SK-N-SH (cell line): Measurements from ENCODE around the gene BMPR1A.

Experiments
- CTCF ChIP-seq: fragments of 200-600 bp; sonication (generic); IDR thresholded peaks from 2 replicates; pipeline ENCODE4 v1.6.1; 2017; ENCODE audit warnings: antibody characterized with exemption, mild to moderate bottlenecking, moderate library complexity
- ELF1 ChIP-seq: IDR thresholded peaks from 2 replicates; pipeline ENCODE4 v1.4.0; 2012
- NFIC ChIP-seq: IDR thresholded peaks from 2 replicates; pipeline ENCODE4 v1.4.0; 2012; ENCODE audit warnings: borderline replicate concordance
- SMC3 ChIP-seq: IDR thresholded peaks from 2 replicates; pipeline ENCODE4 v1.6.1; 2012; ENCODE audit warnings: low read depth, low read length, improper control_type of control experiment
- TF ChIP-seq, protein P1 (sequence below): fragments of 150-350 bp; IDR thresholded peaks from 2 replicates; pipeline ENCODE4 v1.6.1; 2017; ENCODE audit warnings: antibody characterized with exemption, low read length, low read depth, borderline replicate concordance

DNA sequence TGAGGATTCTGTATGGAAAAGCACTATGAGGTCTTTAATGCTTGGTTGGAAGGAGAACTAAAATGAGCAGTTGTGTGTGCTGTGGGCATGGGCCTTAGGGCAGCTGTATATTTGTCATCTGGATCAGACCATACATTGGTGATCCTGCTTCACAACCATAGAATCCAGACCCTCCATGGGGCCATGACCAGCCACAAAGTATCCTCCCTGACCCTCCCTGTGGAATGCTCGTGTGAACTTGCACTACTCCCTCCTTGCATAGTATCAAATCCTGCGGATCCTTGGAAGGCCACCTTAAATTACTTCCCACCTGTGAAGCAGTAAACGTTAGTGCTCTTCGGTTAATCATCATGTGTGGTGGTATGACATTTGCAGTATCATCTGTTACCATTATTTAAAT is 67.1 kb downstream of the BMPR1A start:
- TF ChIP-seq CTCF = no peak
- TF ChIP-seq SMC3 = no peak
- TF ChIP-seq, protein P1, sequence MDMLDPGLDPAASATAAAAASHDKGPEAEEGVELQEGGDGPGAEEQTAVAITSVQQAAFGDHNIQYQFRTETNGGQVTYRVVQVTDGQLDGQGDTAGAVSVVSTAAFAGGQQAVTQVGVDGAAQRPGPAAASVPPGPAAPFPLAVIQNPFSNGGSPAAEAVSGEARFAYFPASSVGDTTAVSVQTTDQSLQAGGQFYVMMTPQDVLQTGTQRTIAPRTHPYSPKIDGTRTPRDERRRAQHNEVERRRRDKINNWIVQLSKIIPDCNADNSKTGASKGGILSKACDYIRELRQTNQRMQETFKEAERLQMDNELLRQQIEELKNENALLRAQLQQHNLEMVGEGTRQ = no peak
- TF ChIP-seq ELF1 = no peak
- TF ChIP-seq NFIC = no peak
